Activated T-helper 17 cell treated with anti-CD3 and anti-CD28 coated beads, Interleukin-2, amount 50 U/mL, for 72 hours (primary cell): ENCODE results near the gene MYH11. TPM values are rescaled to one million over a fixed set of nuclear protein-coding genes. Genes with fewer than 3 reads are reported as not detected.
A peak's percentile ranks its signal among the peaks of the same experiment; 100 is the strongest.

ENCODE experiments used
- ATAC-seq: fragments of 150-1000 bp; cut with Tn5 transposase; replicated peaks from 2 replicates; pipeline ENCODE4 v1.10.0; 2021; ENCODE audit warnings: mild to moderate bottlenecking, moderate library complexity
- H3K27ac Mint-ChIP-seq: one replicate; pipeline ENCODE4 v1.8.0; 2022; ENCODE audit warnings: mixed read lengths
- H3K27me3 Mint-ChIP-seq: one replicate; pipeline ENCODE4 v1.8.0; 2022; ENCODE audit warnings: mixed read lengths
- H3K36me3 Mint-ChIP-seq: one replicate; pipeline ENCODE4 v1.8.0; 2022; ENCODE audit warnings: low read depth, mild to moderate bottlenecking, mixed read lengths
- H3K4me1 Mint-ChIP-seq: one replicate; pipeline ENCODE4 v1.8.0; 2022; ENCODE audit warnings: mixed read lengths
- H3K4me3 Mint-ChIP-seq: one replicate; pipeline ENCODE4 v1.8.0; 2022; ENCODE audit warnings: mild to moderate bottlenecking, mixed read lengths
- H3K9me3 Mint-ChIP-seq: one replicate; pipeline ENCODE4 v1.8.0; 2022; ENCODE audit warnings: mixed read lengths
- total RNA-seq, 2 donors: library from RNA; stranded (reverse); gene quantifications; one replicate each; pipeline ENCODE4 v1.2.3, GENCODE V29; 2022

The MYH11 gene
- total RNA-seq, 2 donors from 2014 or later = not detected

- Mint-ChIP-seq H3K9me3 (no peaks in the 10 kb centered on the region), H3K4me3 (peak overlapping the region; percentile 55), H3K36me3 (peaks cover 40% of the 10 kb centered on the region), H3K4me1 (peaks cover 15% of the 10 kb centered on the region), H3K27ac (no peak overlapping the region), H3K27me3 (no peaks in the 10 kb centered on the region)
- ATAC-seq = no peak
Measured at GRCh38 chr16:15886078-15886477, 29.2 kb upstream of the MYH11 start.

GRCh38 chr16:15885560-15886001, 28.8 kb upstream of the MYH11 start:
- ATAC-seq = no peak
- H3K27ac Mint-ChIP-seq = no peak overlapping the region
- peak overlapping the region; percentile 55 for H3K4me3 Mint-ChIP-seq
- peaks cover 42% of the 10 kb centered on the region for H3K36me3 Mint-ChIP-seq
- H3K4me1 Mint-ChIP-seq = peaks cover 15% of the 10 kb centered on the region
- H3K9me3 Mint-ChIP-seq = no peaks in the 10 kb centered on the region
- no peaks in the 10 kb centered on the region for H3K27me3 Mint-ChIP-seq

- Mint-ChIP-seq H3K27ac (no peak overlapping the region), H3K4me3 (no peak overlapping the region), H3K36me3 (peaks cover 64% of the 10 kb centered on the region), H3K27me3 (no peaks in the 10 kb centered on the region), H3K9me3 (no peaks in the 10 kb centered on the region), H3K4me1 (peaks cover 24% of the 10 kb centered on the region)
- ATAC-seq = no peak
Measured at GRCh38 chr16:15882563-15882962, 25.7 kb upstream of the MYH11 start.

- H3K36me3 Mint-ChIP-seq = peaks cover 71% of the 10 kb centered on the region
- no peak for ATAC-seq
- H3K4me3 Mint-ChIP-seq = no peak overlapping the region
- peaks cover 20% of the 10 kb centered on the region for H3K4me1 Mint-ChIP-seq
- no peaks in the 10 kb centered on the region for H3K9me3 Mint-ChIP-seq
- no peak overlapping the region for H3K27ac Mint-ChIP-seq
- no peaks in the 10 kb centered on the region for H3K27me3 Mint-ChIP-seq
Measured at GRCh38 chr16:15881794-15882379, 25.1 kb upstream of the MYH11 start.

- no peak overlapping the region for H3K4me3 Mint-ChIP-seq
- peaks cover 11% of the 10 kb centered on the region for H3K4me1 Mint-ChIP-seq
- H3K36me3 Mint-ChIP-seq = peaks cover 79% of the 10 kb centered on the region
- H3K27ac Mint-ChIP-seq = no peak overlapping the region
- H3K9me3 Mint-ChIP-seq = no peaks in the 10 kb centered on the region
- H3K27me3 Mint-ChIP-seq = no peaks in the 10 kb centered on the region
- ATAC-seq = peak; percentile 38
Measured at GRCh38 chr16:15880434-15881308, 23.8 kb upstream of the MYH11 start.

DNA sequence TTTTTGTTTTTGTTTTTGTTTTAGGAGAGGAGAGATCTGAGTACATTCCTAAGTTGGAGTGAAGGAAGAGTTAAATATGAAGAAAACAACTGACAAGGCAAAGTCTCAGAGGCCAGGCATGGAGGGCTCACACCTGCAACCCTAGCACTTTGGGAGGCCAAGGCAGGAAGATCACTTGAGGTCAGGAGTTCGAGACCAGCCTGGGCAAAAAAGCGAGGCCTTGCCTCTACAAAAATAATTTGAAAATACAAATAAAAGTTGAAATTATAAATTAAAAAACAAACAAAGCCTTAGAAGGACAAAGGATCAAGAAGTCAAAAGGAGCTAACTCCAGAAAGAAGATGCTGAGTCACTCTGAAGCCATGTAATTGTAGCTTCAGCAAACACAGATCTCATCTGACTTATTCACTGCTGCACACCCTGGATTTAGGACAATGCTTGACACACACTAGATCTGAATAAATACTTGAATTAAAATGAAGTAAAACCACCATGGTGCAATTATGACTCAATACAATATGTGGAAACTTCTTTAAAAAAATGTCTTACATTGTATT, 22.5 kb upstream of the MYH11 start:
- peaks cover 9% of the 10 kb centered on the region for H3K4me1 Mint-ChIP-seq
- H3K9me3 Mint-ChIP-seq = no peaks in the 10 kb centered on the region
- H3K4me3 Mint-ChIP-seq = peak overlapping the region; percentile 15
- peaks cover 91% of the 10 kb centered on the region for H3K36me3 Mint-ChIP-seq
- peak; percentile 74 for ATAC-seq
- H3K27me3 Mint-ChIP-seq = no peaks in the 10 kb centered on the region
- peak overlapping the region; percentile 90 for H3K27ac Mint-ChIP-seq

DNA sequence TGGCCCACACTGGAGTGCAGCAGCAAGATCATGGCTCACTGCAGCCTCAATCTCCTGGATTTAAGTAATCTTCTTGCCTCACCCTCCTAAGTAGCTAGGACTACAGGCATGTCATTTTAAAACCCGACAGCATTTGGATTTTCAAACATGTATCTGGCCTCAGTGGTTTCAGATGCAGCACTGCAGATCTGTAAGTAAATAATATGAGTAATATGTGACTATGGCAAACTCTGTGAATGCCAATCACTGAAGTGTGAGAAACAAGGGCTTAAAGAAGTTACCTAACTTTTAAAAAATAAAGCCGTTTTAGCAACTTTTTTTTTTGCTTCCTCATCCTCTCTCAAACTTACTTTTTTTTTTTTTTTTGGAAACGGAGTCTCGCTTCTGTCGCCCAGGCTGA, 19.7 kb upstream of the MYH11 start:
- Mint-ChIP-seq H3K4me1 (peaks cover 9% of the 10 kb centered on the region), H3K27me3 (no peaks in the 10 kb centered on the region), H3K27ac (no peak overlapping the region), H3K4me3 (no peak overlapping the region), H3K9me3 (no peaks in the 10 kb centered on the region), H3K36me3 (peaks cover 92% of the 10 kb centered on the region)
- no peak for ATAC-seq

- Mint-ChIP-seq H3K4me3 (no peak overlapping the region), H3K4me1 (peaks cover 9% of the 10 kb centered on the region), H3K27me3 (no peaks in the 10 kb centered on the region), H3K27ac (no peak overlapping the region), H3K36me3 (peaks cover 94% of the 10 kb centered on the region), H3K9me3 (no peaks in the 10 kb centered on the region)
- no peak for ATAC-seq
Measured at GRCh38 chr16:15874745-15875314, 18.0 kb upstream of the MYH11 start.

GRCh38 chr16:15873737-15874136, 16.9 kb upstream of the MYH11 start:
- no peaks in the 10 kb centered on the region for H3K27me3 Mint-ChIP-seq
- H3K9me3 Mint-ChIP-seq = no peaks in the 10 kb centered on the region
- H3K36me3 Mint-ChIP-seq = peaks cover 92% of the 10 kb centered on the region
- H3K4me1 Mint-ChIP-seq = peaks cover under 1% of the 10 kb centered on the region
- no peak overlapping the region for H3K4me3 Mint-ChIP-seq
- H3K27ac Mint-ChIP-seq = peak overlapping the region; percentile 28
- ATAC-seq = no peak

- Mint-ChIP-seq H3K9me3 (no peaks in the 10 kb centered on the region), H3K27me3 (no peaks in the 10 kb centered on the region), H3K36me3 (peaks cover 92% of the 10 kb centered on the region), H3K27ac (no peak overlapping the region), H3K4me1 (no peaks in the 10 kb centered on the region), H3K4me3 (no peak overlapping the region)
- ATAC-seq = no peak
Measured at GRCh38 chr16:15873301-15873700, 16.5 kb upstream of the MYH11 start.

GRCh38 chr16:15870011-15870410, 13.2 kb upstream of the MYH11 start:
- Mint-ChIP-seq H3K9me3 (no peaks in the 10 kb centered on the region), H3K27me3 (no peaks in the 10 kb centered on the region), H3K27ac (peak overlapping the region; percentile 25), H3K36me3 (peaks cover 92% of the 10 kb centered on the region), H3K4me1 (no peaks in the 10 kb centered on the region), H3K4me3 (no peak overlapping the region)
- no peak for ATAC-seq

GRCh38 chr16:15866451-15866850, 9.6 kb upstream of the MYH11 start:
- ATAC-seq = no peak
- no peak overlapping the region for H3K27ac Mint-ChIP-seq
- peaks cover 60% of the 10 kb centered on the region for H3K36me3 Mint-ChIP-seq
- H3K9me3 Mint-ChIP-seq = no peaks in the 10 kb centered on the region
- H3K4me3 Mint-ChIP-seq = no peak overlapping the region
- no peaks in the 10 kb centered on the region for H3K4me1 Mint-ChIP-seq
- H3K27me3 Mint-ChIP-seq = no peaks in the 10 kb centered on the region

DNA sequence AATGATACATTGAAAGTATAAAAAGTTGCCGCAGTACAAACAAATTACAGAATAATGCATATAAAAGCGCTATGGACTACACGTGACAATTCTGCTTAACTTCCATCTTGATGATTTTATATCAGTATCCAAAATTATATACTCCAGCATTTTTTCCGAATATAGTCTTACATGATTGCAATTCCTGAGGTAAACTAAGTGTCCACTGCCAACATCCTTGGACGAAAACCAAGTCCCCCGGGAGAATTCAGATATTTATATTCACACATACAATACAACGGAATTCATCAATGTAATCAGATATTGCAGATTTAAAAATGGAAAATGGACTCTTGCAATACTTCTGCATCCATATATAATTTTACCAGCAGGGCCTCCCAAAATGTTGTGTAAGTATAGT, 8.9 kb upstream of the MYH11 start:
- H3K36me3 Mint-ChIP-seq = peaks cover 56% of the 10 kb centered on the region
- H3K4me1 Mint-ChIP-seq = no peaks in the 10 kb centered on the region
- no peak overlapping the region for H3K27ac Mint-ChIP-seq
- no peaks in the 10 kb centered on the region for H3K9me3 Mint-ChIP-seq
- ATAC-seq = no peak
- H3K27me3 Mint-ChIP-seq = no peaks in the 10 kb centered on the region
- no peak overlapping the region for H3K4me3 Mint-ChIP-seq

- Mint-ChIP-seq H3K27me3 (no peaks in the 10 kb centered on the region), H3K4me1 (no peaks in the 10 kb centered on the region), H3K36me3 (peaks cover 48% of the 10 kb centered on the region), H3K4me3 (no peak overlapping the region), H3K9me3 (no peaks in the 10 kb centered on the region), H3K27ac (no peak overlapping the region)
- no peak for ATAC-seq
Measured at GRCh38 chr16:15864939-15865338, 8.1 kb upstream of the MYH11 start.

DNA sequence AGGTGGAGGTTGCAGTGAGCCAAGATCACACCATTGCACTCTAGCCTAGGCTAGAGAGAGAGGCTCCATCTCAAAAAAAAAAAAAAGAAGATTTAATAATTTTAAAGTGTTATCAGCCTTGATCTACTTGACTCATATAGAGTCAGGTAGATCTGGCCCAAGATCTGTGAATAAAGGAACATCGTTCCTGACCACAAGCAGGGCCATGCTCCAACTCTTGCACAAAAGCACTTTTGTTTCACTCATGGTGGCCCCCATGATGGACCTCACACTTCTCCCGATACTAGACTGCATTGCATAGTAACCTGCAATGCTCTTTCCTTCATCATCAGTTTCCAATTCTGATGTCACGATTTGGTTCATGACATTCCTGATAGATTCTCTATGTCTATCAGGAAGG, 5.2 kb upstream of the MYH11 start:
- no peaks in the 10 kb centered on the region for H3K9me3 Mint-ChIP-seq
- no peak for ATAC-seq
- H3K36me3 Mint-ChIP-seq = peaks cover 19% of the 10 kb centered on the region
- H3K4me3 Mint-ChIP-seq = no peak overlapping the region
- no peak overlapping the region for H3K27ac Mint-ChIP-seq
- peaks cover 15% of the 10 kb centered on the region for H3K27me3 Mint-ChIP-seq
- H3K4me1 Mint-ChIP-seq = peaks cover 6% of the 10 kb centered on the region
